ENCODE data around the gene SLC4A1AP. TPM values are rescaled to one million over a fixed set of nuclear protein-coding genes. Genes with fewer than 3 reads are reported as not detected.
A peak's percentile ranks its signal among the peaks of the same experiment; 100 is the strongest.
"Not testable (repeated sequence)": the region's sequence is repeated elsewhere in the genome, so short reads cannot be mapped to it uniquely, and the experiment has no call there.

SLC4A1AP gene, protein sequence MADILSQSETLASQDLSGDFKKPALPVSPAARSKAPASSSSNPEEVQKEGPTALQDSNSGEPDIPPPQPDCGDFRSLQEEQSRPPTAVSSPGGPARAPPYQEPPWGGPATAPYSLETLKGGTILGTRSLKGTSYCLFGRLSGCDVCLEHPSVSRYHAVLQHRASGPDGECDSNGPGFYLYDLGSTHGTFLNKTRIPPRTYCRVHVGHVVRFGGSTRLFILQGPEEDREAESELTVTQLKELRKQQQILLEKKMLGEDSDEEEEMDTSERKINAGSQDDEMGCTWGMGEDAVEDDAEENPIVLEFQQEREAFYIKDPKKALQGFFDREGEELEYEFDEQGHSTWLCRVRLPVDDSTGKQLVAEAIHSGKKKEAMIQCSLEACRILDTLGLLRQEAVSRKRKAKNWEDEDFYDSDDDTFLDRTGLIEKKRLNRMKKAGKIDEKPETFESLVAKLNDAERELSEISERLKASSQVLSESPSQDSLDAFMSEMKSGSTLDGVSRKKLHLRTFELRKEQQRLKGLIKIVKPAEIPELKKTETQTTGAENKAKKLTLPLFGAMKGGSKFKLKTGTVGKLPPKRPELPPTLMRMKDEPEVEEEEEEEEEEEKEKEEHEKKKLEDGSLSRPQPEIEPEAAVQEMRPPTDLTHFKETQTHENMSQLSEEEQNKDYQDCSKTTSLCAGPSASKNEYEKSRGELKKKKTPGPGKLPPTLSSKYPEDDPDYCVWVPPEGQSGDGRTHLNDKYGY
- total RNA-seq: 30.2 and 39.1 TPM in 2 replicates

DNA sequence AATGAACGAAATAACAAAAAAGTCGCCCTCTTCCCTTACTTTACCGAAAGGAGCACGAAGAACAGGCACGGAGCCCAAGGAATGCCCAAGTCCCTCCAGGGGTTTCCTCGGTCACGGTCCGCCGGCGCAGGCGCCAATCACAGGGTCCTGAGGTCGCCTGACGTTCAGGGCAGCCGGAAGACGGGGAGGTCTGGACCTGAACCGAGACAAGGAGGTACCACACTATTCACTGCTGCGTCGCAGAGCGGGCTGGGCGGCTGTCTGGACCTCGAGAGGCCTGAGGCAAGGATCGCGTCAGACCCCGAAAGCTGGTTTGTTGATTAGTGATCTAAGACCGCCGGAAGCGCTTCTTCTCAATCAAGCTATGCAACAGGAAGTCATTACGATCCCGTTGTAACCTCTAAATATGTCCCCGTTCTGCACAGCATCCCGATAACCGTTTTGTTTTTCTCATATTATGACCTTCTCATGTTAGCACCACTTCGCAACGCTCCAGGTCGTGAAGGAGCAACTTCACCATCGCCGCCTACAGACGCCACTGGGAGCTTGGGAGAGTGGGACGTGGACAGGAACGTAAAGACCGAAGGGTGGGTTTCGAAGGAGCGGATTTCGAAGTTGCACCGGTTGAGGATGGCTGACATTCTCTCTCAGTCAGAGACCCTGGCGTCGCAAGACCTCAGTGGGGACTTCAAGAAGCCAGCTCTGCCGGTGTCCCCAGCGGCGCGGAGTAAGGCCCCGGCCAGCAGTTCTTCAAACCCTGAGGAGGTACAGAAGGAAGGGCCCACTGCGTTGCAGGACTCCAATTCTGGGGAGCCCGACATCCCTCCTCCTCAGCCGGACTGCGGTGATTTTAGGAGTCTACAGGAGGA, at the start of gene SLC4A1AP, which contains the start of gene SUPT7L:
TSS of gene SLC4A1AP (plus strand) at position 605 of the 869 bp plus-strand sequence. CDS start at position 631, 26 bp downstream.
TSS of gene SUPT7L (minus strand) at position 330 of the 869 bp plus-strand sequence. CDS start 1,422 bp downstream, outside the sequence.
- DNase-seq (ENCODE audit: low read depth): peak; percentile 81

DNA sequence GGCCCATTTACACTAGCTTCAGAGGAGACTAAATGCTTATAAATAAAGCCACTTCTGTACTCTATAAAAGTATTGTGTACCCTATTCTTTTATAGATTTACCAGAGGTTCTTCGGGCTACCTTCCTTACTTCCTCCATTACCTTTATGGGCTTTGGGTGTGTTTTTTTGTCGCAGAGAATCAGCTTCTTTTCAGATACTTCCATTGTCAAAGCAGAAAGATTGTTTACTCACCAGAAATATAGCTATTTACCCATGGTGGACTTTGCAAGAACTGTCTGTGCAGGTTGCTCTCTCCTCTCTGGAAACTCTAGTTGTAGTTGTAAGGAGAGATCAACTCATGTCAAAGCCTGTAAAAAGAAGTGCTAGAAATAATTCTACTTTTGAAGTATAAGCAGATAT, 49.7 kb upstream of the SLC4A1AP start:
- no peak for DNase-seq (ENCODE audit: low read depth)

DNA sequence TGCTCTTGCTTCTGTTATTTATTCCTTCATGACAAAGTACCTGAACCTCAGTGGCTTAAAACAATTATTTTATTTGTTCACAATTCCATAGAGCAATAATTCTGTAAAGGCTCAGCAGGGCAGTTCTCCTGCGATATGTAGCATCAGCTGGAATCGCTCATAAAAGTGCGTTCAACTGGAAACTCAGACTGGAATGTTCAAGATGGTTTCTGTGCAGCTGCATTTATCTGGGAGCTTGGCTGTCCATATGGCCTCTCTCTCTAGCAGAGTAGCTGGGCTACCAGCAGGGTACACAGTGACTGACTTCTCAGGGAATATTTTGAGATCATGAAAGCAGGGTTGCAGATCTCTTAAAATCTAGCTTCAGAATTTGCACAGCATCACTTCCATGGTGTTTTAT, 48.4 kb upstream of the SLC4A1AP start:
- DNase-seq (ENCODE audit: low read depth): no peak

DNA sequence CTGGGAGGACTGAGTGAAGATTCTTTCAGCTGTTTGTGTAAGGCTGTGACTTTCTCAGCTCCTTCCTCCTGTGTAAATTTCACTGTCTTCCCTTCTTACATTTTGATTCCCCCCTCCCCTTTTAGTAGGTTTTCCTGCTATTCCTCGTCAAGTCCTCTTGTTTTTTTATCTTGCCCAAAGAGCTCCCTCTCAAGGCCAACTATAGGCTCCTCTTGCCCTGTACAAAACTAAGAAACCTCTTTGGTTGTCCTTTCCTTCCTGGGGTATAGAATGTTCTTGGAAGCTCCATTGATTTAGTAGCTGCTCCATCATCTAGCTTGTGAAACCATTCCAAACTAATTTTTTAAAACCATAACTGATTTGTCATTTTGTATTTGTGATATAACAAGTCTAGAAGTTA, 42.2 kb upstream of the SLC4A1AP start:
- no peak for DNase-seq (ENCODE audit: low read depth)

DNA sequence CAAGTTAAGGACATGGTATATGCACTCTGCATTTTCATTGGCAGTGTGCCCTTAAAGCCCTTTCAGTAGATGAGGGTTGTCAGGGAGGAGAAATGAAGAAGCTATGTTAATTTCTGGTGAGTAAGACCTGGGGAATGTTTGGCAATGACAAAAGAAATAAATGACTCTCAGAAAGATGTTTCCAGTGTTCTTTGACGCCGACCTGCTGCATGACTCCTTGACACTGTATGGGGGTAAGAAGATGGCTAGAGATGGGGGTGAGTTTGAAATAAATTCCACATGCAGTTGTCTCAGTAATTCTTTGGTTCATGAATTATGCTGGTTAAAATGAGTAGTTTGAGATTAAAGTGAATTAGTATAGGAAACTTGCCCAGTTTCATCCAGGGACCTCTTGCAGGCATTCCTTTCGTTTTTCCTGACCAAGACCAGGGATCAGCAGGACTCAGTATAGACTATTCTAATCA, 40.7 kb upstream of the SLC4A1AP start:
- peak; percentile 50 for DNase-seq (ENCODE audit: low read depth)

DNA sequence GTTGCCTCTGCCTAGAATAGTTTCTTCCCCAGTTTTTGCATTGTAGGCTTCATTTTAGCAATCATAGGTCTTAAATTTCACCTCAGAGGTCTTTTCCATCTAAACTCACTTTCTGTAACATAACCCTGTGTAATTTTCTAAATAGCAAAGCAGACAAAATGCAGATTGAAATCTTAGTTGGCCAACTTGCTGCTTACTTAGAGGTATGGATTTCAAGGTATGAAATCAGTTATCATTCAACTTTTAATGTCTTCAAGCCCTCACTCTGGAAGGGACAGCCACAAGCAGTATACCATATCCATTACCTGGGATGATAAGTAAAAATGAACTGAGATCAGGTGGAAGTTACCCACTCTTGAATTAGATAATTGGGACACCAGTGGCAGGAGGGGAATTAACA, 38.7 kb upstream of the SLC4A1AP start:
- no peak for DNase-seq (ENCODE audit: low read depth)

DNA sequence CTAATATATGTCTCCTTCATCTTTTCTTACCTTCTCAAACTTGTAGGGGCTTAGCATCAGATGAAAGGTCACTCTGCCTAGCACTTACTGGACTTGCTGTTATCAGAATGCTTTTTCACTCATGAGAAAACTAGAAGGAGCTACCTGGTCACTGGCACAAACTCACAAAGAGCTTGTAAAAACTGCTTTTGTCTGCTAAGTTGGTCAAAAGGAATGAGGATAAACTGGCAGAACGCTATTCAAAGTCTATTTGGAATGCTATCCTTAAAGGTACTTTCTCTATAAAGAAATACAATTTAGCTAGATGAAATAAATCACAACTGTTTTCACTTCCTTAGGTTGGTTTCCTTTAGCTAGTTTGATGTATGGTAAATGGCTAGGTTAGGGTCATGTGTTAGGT, 37.4 kb upstream of the SLC4A1AP start:
- not testable (repeated sequence) for DNase-seq (ENCODE audit: low read depth)

DNA sequence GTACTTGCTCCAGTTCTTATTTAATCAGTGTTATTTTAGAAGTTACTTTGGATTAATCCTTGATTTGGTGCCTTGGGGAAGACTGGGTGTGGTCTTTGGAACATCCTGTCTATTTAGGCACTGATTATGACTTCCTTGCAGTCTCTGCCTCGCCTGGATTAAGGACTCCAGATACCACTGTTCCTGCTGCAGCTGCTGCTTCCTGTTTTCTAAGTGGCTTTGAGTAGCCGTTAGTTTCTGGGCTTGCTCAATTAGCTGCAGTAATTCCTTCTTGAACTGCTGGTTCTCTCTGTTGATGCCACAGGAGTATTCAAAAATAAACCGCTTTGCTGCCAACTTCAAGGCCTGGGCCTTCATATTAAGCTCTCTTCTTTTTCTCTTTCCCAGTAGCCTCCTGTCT, 36.8 kb upstream of the SLC4A1AP start:
- not testable (repeated sequence) for DNase-seq (ENCODE audit: low read depth)

DNA sequence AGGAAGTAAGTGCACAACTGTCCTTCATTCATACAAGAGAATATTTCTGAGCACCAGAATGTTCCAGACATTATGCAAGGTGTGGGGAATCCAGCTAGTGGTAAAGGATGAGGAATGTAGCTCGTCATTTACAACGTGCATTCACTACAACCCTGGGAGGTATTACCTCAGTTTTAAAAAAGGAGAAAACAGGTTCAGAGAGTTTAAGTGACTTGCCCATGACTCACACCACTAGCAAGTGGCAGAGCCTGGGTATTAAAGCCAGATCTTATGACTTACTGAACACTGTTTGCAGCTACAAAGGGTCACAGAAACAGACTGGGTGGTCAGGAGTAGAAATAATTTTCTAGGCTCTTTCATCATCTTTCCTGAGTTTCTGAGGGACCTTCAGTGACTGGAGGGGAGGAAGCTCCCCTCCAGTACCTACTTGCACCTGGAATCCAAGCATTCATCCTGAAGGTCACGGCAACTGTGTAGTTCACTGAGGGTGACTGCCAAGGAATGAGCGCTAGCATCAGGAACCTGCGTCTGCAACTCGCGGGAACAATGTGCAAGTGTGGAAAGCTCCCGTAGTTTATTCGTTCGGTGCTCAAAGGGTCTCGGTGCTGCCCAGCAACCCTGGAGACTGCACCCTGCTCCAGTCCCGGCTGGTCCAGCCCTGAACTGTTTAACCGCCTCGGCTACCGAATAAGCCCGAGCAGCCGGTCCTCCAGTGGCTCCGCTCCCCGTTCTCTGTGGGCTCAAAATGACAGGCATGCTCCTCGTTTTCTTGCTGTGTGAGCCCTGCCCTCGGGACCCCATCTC, 35.5 kb upstream of the SLC4A1AP start:
- peak; percentile 99 for DNase-seq (ENCODE audit: low read depth)

DNA sequence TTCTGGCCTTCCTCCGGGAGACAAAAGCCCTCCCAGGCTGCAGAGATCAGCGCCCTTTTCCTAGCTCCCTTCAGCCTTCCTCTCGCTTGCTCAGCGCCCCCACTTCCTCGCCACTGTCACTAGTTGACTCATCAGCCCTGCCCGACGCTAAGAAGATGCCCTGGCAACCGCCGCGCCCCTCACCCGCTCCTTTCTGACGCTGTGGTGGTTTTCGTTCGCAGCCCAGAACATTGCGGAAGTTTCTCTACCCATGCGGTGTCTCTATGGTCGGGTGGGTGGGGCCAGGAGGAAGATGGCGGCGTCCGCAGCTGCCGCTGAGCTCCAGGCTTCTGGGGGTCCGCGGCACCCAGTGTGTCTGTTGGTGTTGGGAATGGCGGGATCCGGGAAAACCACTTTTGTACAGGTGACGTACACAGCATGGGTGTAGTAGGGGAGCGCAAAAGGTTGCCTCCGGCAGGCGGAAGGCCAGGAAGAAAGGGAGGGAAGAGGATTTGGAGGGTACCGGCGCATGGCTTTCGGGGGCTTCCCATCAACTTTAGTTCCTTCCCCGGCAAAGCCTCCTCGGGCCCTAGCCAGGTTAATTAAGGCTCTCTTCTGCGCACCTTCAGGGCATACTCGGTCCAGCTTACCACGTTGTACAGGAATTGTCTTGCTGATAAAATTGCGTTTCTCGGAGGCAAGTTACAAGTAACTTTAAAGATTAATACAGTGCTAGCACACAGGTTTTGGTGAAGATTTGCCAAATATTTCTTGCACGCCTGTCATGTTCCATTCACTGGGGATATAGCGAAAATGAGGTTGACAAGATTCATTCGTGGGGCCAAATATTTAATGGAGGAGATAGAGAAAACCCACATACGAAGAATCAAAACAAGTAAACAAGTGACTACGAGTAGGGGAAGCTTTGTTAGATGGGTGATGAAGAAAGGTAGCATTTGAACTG, 34.7 kb upstream of the SLC4A1AP start, which contains the start of the genes CCDC121 and GPN1:
TSS of gene CCDC121 (minus strand) at position 246 of the 943 bp plus-strand sequence. CDS start 1,213 bp downstream, outside the sequence.
TSS of gene GPN1 (plus strand) at position 284 of the 943 bp plus-strand sequence. CDS start at position 293, 9 bp downstream.
- peak; percentile 89 for DNase-seq (ENCODE audit: low read depth)

DNA sequence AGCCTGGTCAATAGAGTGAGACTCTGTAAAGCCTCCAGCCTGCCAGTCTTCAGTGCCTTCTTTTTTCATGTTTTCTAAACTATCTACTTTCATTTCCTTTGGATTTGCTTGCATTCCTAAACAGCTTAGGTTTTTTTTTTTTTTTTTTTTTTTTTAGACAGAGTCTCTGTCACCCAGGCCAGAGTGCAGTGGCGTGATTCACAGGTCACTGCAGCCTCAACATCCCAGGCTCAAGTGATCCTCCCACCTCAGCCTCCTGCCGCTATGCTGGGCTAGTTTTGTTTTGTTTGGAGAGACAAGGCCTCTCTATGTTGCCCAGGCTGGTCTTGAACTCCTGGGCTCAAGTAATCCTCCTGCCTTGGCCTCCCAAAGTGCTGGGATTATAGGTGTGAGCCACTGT, 33.4 kb upstream of the SLC4A1AP start:
- not testable (repeated sequence) for DNase-seq (ENCODE audit: low read depth)

DNA sequence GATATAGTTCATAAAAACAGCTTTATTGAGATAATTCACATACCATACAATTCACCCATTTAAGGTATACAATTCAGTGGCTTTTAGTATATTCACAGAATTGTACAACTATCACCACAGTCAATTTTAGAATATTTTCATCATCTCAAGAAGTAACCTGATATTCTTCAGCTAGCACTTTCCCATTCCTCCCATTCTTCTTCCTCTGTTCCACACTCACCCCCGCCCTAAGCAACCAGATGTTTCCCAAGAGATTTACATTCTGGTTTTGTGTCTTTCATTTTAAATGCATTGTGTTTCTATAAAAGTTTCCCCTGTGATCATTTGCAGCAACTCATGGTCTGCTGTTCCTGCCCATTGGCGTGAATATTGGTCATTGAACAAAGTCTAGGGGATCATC, 29.4 kb upstream of the SLC4A1AP start:
- DNase-seq (ENCODE audit: low read depth): no peak

DNA sequence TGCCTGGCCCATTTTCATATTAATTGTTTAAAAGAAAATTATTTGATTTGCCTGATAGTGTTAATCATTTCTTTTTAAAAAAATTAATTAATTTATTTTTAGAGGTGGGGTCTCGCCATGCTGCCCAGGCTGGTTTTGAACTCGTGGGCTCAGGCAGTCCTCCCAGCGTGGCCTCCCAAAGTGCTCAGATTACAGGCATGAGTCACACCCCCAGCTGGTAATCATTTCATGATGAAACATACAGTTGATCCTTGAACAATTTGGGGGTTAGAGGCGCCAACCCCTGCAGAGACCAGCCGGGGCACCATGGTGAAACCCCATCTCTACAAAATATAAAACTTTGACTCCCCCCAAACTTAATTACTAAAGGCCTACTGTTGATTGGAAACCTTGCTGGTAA, 26.9 kb upstream of the SLC4A1AP start:
- DNase-seq (ENCODE audit: low read depth): no peak

DNA sequence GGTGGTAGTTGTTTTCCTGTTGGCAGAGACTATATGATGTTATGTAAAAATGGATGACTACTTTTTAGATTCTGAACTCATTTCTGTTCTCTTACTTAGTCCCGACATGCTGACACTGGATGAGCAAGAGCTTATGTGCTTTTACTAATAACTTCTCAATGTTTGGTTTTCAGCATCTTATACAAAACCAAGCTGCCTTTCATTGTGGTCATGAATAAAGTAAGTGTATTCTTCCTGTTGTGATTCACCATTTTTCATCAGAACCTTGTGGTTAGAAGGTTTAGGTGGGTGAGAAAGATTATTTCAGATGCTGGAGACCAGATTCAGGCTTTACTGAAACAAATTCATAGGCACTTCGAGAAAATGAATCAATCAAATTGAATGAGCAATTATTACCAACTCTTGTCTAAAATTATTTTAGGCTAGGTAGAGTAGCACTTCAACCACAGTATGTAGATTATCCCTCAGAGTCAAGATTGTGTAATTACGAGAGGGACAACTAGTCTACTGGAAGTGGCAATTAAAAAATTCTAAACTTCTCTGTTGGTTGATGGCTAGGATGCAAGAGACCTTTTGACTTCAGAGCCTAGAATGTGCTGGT, 25.6 kb upstream of the SLC4A1AP start:
- DNase-seq (ENCODE audit: low read depth): peak; percentile 73

DNA sequence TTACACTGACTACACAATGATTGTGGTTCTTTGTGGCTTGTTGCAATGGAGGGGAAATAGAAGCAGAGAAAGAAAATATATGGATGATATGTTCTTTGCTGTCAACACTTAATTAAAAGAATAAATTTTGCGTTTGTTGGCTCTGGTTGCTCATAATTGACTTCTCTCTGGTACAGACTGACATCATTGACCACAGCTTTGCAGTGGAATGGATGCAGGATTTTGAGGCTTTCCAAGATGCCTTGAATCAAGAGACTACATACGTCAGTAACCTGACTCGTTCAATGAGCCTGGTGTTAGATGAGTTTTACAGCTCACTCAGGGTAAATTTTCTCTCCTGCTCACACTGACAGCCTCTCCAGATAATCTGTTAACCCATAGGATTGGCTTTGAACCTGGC, 25.0 kb upstream of the SLC4A1AP start:
- DNase-seq (ENCODE audit: low read depth): peak; percentile 70

DNA sequence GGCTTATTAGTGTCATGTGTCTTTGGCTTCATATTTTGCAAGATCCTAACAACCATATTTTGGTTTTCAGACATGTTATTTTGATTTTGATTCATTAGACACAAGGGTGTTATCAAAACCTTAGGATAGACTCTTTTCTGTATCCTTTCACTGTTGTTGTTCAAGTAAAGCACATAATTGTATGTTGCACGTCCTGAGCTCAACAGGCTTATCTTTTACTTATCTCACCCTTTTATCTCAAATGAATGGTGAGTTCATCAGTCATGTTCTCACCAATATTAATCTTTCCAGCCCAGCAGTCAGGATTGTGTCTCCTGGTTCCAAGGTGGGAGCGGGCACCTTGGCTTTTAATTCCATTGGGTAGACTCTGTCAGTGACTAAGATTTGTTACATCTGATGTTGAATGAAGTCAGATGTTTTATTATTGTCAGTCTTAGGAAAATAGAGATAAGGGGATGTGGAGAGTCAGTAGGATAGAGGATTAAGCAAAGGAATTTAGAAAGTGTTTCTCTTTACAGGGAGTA, 22.9 kb upstream of the SLC4A1AP start:
- DNase-seq (ENCODE audit: low read depth): no peak

DNA sequence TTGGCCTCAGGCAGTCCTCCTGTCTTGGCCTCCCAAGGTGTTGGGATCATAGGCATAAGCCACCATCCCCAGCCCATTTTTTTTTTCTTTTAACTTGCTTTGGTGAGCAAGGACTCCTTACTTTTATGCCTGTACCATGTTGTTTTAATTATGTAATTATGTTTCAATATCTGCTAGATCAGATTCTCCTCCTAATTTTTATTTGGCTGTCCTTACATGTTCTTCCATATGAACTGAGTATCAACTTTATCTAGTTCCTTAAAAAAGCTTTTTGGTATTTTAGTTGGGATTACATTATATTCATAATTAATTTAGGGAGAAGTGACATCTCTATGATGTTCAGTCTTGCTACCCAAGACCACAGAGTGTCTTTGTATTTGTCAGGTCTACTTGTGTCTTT, 18.5 kb upstream of the SLC4A1AP start:
- no peak for DNase-seq (ENCODE audit: low read depth)

DNA sequence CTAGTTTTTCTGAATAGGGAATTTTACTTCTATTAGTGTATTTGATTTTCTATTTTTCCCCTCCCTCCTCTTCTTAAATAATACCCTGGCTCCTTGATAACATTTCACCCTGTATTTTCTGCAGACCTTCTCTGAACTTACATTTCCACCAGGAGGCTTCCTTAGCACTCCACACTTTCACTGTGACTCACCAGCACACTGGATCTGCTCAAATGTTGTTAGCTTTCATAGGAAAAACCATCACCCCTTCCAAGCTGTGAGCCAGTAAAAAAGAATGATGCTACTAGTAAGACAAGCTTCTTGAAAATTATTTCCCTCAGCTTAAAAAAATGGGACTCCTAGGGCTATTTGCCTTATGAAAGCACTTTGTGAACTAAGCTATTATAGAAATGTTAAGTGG, 16.4 kb upstream of the SLC4A1AP start:
- no peak for DNase-seq (ENCODE audit: low read depth)

DNA sequence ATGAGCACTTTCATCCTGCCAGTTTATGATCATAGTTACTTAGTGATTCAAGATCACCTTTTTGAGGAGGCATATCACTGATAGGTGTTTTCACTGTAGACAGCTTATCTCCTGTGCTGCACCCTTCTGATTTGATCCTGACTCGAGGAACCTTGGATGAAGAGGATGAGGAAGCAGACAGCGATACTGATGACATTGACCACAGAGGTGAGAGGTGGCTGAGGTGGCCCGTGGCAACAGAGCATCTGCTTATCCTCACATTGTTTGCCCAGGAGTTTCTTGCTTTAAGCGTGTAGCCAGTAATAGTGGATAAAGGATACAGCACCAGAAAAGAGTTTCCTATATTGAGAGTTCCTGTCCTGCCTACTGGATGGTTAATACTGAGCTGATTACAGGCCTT, 16.0 kb upstream of the SLC4A1AP start:
- no peak for DNase-seq (ENCODE audit: low read depth)
